HG03575 (cell line): ENCODE results near the gene PTPRK.
"Not testable (repeated sequence)": the region's sequence is repeated elsewhere in the genome, so short reads cannot be mapped to it uniquely, and the experiment has no call there.

ENCODE experiments used
- ATAC-seq: cut with Tn5 transposase; IDR thresholded peaks from one replicate; pipeline ENCODE4 v1.9.1; 2021; ENCODE audit not compliant: unreplicated experiment, insufficient number of reproducible peaks, low FRiP score; ENCODE audit errors: extremely low read depth

PTPRK gene

DNA sequence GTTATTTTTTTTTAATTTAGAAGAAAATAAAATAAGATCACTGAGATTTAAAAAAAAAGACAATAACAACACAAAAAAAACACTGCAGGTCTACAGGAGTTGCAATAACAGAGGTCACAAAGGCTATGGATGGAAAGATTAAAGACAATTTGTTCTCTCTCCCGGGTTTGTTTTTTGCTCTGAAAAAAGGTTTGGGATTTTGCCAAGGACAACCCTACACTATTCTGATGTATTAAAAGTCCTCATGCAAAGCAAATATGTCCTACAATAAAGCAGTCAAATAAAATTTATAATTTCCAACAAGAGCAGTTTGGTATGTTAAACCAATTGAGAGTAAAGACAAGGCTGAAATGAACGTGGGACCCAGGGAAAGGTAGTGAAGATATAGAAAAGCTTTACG lies 55.6 kb downstream of the PTPRK start:
- no peak for ATAC-seq

DNA sequence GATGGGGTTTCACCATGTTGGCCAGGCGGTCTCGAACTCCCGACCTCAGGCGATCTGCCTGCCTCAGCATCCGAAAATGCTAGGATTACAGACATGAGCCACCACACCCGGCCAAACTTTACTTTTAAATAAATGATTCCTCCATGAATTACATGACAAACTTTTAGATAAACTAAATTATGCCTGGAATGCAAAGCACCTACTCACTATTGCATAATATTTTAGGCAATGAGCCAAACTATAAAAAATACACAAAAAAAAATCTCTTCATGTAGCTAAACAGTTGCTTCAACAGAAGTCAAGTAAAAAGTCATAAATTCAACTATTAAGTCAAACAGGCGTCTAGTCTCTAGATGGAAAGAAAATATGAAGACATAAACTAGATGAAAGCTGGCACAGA lies 56.5 kb downstream of the PTPRK start:
- no peak for ATAC-seq

DNA sequence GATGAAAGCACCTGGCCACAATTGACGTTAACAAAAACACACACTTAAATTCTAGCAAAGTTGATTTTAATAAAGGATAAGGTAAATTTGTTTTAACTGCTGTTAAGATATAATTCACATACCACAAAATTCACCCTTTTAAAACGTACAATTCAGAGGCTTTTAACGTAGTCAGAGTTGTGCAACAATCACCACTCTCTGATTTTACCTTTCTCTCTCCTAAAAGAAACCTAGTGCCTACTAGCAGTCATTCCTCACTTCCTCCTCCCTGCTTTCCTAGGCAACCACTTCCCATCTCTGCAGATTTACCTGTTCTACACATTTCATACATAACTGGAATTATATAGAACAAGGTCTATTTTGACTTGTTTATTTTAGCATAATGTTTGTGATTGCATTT lies 58.9 kb downstream of the PTPRK start:
- ATAC-seq: no peak

DNA sequence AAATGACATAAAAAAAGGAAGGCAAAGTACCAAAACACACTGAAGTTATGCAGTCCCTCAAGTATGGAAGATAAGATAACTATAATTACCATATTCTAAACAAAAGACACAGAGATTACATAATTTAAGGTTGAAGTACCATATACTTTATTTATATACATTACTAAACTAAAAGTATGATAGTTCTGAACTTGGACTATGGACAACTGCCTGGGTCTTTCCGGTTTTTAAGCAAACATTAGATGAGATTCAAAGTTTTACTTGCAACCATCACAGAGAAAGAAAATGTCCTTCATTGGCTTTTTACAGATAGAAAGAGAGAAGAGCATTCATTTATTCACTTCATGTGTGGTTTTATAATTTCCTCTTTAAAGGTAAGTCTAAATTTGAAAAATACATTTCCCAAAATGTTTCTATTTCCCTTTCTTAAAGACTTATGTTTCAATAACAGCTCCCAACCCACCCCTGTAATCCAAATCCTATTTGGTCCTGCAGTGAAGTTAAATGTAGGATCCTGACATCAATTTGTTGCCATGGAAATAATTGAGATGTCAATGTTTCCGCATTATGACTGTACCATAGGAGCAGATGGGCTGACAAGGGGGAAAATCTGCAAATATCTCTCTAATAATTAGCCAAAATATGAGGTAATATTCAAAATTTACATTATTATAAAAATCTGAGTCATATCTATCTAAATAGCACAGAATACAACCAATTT lies 63.7 kb downstream of the PTPRK start:
- ATAC-seq: no peak

DNA sequence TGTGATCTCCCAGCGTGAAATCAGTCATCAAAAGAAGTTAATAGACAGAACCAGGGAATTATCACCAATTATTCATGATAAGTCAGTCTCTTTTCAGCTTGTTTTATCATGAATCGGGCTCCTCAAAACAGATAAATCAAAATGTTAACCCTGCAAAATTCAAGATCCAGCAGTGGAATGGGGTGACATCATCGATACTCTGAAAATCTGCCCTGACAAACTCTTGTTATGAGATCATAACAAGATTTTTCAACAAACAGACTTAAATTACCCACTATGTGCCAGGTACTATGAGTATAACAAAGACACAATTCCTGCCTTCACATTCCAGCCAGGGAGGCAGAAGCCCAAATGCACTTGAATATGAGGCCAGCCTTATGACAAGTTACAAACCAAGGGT lies 64.4 kb downstream of the PTPRK start:
- ATAC-seq: no peak

DNA sequence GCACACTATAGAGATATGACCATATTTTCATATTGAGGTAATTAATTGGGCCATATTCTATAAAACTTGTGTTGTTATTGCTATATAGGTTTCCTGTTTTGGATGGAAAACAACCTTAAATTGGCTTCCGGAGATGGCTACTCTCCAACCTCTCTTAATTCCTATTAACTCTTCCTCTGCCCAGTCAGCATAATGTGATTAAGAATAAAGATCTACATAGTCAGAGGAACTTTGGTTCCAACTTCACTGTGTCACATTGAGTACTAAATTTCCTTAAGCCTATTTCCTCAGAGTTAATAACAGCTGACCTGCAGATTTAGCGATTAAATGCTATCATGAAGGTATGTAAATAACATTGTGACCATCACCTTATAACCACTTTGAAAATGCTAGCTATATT lies 67.7 kb downstream of the PTPRK start:
- ATAC-seq: no peak

DNA sequence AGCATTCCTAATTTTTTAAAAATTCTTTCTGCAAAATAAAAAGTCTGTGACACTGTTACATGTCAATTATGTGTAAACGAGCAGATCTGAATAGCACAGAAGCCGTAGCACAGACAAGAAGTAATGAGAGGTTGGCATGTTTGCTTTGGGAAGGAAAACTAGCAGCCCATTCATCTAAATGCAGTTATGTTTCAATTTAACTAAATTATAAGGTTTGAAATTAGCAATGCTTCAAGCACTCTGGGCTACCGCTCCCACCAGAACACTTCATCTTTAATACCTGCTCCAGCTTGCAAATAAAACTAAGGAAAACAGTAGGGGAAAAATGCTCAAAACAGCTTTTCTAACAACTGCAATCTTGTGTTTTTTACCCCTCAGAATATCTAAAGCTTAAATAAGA lies 73.9 kb downstream of the PTPRK start:
- no peak for ATAC-seq

DNA sequence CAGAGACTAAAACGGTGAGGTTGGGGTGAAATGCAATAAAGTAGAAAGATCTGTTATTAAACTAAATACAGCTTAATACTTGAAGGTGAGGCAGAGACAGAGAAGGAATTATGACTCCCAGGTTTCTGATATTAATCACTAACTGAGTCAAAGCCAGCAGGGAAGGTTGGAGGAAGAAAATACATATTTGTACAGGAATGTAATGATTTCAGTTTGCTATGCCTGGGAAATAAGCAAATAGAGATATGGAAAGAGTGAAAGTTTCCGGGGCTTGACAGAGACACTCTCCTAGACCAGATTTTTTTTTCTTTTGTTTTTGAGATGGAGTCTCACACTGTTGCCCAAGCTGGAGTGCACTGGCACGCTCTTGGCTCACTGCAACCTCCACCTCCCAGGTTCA lies 76.8 kb downstream of the PTPRK start:
- ATAC-seq: no peak

DNA sequence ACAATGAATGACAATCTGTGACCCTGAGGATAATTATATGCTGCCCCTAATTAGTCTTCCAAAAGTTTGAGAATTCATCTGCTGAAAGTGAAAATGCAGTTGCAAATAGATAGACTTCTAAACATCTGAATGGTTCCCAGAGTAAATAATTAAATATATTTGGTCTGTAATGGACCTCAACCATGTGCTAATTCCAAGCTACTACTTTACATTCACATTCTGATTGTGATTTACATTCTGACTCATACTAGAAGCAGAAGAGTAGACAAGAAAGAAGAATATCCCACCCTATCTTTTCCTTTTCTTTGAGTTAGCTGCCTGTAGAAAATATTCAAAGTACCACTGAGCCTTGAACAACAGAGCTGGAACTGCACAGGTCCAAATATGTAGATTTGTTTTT lies 80.8 kb downstream of the PTPRK start:
- no peak for ATAC-seq

DNA sequence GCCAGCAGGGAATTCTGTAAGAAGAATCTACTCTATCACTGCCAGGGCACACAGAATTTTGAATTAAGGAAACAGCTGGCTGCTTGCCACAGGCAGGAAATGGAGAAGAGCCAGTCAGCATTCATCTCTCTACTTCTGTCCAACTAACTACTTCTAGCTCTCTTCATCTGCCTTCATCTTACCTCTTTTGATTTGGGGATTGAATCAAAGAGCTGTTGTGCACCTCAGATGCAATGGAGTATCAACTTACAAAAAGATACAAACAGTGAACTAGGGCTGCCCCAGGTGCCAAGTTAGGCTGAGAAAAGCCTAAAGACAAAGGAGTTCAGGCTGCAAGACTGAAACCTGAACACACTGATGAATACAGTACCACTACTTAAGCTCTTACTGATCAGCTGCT lies 82.0 kb downstream of the PTPRK start:
- no peak for ATAC-seq

DNA sequence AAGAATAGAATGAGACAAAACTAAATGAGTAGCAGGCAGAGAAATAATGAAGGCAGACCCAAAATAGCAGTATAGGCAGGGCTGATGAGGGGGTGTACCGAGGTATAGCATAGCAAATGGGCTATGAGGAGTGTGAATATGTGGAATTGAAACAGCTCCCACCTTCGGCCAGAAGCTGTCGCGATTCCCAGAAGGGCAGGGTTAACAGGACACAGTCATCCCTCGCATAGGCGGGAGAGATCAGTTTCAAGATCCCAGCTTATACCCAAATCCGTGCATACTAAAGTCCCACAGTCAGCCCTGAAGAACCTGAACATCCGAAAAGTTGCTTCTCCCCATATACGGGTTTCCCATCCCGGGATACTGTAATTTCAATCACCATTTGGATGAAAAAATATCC lies 82.7 kb downstream of the PTPRK start:
- ATAC-seq: no peak

DNA sequence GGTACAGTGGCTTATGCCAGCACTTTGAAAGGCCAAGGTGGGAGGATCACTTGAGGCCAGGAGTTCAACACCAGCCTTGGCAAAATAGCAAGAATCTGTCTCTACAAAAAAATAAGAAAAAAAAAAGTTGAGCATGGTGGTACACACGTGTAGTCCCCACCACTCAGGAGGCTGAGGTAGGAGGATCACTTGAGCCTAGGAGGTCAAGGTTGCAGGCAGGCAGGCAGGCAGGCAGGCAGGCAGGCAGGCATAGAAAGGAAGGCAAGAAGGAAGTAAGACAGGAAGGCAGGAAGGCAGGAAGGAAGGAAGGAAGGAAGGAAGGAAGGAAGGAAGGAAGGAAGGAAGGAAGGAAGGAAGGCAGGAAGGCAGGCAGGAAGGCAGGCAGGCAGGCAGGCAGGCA lies 85.6 kb downstream of the PTPRK start:
- ATAC-seq: not testable (repeated sequence)

DNA sequence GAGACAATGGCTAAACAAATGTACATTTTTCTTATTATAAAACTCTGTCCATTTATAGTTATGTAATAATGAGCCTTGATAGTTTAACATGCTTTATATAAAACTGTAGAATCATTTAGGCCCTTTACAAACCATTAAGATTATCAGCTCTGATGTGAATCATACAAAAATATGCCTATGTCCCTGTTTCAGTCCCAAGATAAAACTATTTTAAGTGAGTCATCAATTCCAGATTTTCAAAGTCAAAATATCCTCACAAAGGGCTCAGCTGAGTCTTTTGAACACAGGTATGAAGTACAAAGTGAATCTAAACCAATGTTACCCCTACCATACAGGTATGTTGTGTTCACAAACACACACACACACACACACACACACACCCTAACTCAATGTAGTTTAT lies 88.0 kb downstream of the PTPRK start:
- ATAC-seq: no peak

DNA sequence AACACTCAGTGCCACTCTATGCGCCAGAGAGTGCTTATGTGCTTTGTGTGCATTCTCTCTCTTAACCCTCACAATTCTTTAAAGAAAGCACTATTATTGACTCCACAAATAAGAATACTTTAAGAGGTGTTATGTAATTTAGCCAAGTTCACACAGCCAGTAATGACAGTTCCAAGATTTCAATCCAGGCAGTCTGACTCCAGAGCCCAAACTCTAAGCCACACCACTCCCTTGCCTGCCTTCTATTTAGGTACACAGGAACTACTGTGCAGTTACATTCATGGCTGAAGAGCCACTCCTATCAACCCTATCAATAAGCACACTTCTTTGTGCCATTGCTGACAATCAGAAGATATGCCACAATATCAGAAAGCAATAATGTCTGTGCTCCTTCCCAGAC lies 93.3 kb downstream of the PTPRK start:
- ATAC-seq: no peak

DNA sequence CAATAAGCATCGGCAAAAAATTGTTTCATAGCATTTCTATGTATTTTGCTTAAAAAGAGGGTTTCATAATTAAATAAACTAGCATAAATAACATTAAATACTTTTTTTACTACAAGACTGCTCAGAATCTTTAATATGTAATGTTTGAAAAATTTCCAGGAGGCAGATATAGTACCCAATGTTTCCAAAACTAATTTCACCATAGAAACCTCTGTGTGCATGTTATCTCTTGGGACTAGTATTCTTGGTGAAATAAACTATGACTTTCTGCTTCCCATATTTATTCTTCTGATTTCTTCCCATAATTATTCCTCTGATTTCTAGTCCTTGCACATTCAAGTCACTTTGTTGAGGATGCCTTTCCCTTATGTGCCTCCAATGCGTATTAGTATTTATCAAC lies 94.5 kb downstream of the PTPRK start:
- ATAC-seq: no peak

DNA sequence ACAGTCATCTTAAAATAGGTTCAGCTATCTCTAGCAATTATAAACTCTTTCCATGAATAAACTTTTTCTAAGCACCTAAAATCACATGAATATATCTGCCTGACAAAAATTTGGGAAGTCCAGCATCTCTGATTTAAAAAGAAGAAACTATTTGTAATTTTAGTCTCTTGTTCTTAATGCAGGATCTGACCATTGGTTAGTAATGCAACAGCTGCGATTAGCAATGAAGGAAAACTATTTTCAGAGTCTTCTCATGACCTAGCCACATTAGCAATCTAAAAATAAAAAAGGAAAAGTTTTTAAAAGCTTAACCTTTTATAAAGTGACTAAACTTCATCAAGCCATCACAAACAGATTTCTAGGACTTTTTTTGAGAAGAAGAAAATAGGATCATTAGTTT lies 97.5 kb downstream of the PTPRK start:
- ATAC-seq: no peak

DNA sequence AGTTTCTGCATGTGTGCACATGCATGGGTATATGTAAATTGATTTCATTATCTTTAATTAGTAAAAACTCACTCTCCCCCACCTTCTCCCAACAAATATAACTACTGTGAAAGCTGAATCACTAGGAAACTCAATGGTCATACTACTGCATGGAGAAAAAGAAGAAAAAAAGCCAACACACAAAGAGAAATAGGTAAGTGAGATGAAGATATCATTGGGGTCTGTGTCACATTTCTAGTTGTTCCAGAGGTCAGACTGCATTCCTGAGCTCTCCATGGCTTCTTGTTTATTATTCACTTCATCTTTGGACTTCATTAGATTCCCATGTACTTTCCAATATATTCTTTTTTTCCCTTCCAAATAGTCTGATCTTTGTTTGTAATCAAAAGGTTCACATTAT lies 98.2 kb downstream of the PTPRK start:
- ATAC-seq: no peak

DNA sequence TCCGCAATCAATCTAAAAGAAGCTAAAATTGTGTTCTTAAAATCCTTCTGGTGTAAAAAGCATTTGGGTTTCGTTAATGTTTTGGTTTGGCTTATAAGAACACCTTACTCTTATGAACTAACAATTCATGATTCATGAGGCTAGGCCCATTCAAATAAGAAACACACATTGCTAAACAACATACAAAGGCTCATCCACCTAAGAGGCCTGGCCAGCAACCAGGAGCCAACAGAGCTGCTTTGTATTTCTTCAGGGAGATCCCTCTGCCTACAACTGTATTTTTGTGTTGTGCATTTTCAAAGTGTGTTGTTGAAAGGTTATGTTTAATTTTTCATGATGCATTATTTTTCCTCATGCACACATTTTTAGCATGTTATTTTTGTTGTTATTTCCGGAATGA lies 98.6 kb downstream of the PTPRK start:
- no peak for ATAC-seq

DNA sequence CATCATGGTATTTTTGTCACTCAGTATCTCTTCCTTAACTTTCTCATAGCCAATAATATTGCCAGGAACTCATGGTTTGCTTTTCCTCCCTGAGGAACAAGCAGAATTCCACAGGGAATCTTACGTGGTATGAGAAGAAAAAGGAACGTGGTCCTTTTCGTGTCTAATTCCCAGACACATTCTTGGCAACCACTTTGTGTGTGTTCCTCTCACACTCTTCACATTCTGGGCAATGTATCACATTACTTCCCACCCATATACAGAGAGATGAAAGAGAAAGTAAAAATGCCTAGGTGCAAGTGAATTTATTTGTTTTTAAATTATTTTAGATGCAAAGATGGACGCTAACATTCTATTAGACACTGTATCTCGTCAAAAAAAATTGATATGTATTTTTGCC lies 102.7 kb downstream of the PTPRK start:
- no peak for ATAC-seq

DNA sequence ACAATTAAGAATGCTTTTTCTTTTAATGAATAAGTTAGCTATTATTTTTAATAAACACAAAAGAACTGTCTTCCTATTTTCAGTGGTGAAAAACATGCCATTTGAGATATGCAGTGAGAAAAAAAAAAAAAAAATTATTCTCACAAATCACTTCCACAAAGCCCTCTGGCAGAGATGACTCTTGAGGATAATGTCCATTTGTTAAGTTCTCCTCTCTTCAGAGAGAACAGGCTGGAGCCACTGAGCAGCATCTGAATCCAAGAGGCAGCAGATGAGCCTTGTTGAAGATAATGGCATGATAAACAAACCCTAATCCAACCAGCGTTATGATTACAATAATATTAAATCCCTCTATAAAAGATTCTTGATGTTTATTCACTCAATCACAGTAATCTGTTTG lies 105.0 kb downstream of the PTPRK start:
- no peak for ATAC-seq

DNA sequence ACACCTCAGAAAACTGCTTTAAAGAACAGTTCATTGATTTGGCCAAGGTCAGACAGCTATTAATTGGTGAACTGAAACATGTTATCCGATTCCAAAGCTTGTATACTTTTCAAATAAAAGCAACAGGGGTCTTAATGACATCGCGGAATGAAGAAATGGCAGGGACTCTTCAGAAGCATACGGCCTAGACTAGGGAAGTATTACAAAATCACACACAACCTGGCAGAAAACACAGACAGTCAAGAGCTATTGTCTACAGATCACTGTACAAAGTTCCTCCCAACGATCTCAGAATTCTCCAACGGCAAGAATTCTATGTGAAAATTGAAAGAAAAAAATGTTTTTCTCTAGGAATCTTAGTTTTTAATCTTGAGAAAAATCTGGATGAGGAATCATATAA lies 105.5 kb downstream of the PTPRK start:
- ATAC-seq: no peak
